Testis (tissue), 2 donors: Measurements from ENCODE around the gene PRPH.

ENCODE experiments used
- CTCF ChIP-seq, 3 experiments: fragments of 450-650 bp in 2 of 3; fragments of 200-600 bp in 1 of 3; sonication (generic) in 1 of 3; IDR thresholded peaks; one replicate each; pipeline ENCODE4 v1.5.1; 2016 to 2019; ENCODE audit warnings: antibody characterized with exemption in 3 of 3, mild to moderate bottlenecking in 2 of 3, moderate library complexity in 1 of 3
- POLR2A ChIP-seq: fragments of 450-650 bp; IDR thresholded peaks from one replicate; pipeline ENCODE4 v1.6.1; 2017; ENCODE audit warnings: antibody characterized with exemption, mild to moderate bottlenecking, moderate library complexity

GRCh38 chr12:49297695-49298060, 2.7 kb downstream of the PRPH start:
- TF ChIP-seq CTCF (IDR thresholded peaks at IDR 0.05) (no peak), POLR2A (no peak)
